ENCODE data around the gene ARHGEF3. TPM values are rescaled to one million over a fixed set of nuclear protein-coding genes. Genes with fewer than 3 reads are reported as not detected.

Gene ARHGEF3
- 10.0 TPM for polyA plus RNA-seq (2012; ENCODE audit: insufficient read depth, insufficient read length)

GRCh38 chr3:56801662-56802377 lies at the start of gene ARHGEF3:
TSS of gene ARHGEF3 (minus strand) at chr3:56801949. CDS start at chr3:56801798, 151 bp downstream.
- H3K4me3 ChIP-seq (ENCODE audit: low read length), result peak within 1 kb of the TSS; percentile 73
- peak; percentile 86 for DNase-seq (ENCODE audit: low read depth, low spot score)

- no peak overlapping the region for H3K4me3 ChIP-seq (ENCODE audit: low read length)
- no peak for DNase-seq (ENCODE audit: low read depth, low spot score)
Measured at GRCh38 chr3:56849698-56850097, 47.9 kb upstream of the ARHGEF3 start.

- no peak overlapping the region for H3K4me3 ChIP-seq (ENCODE audit: low read length)
- DNase-seq (ENCODE audit: low read depth, low spot score), result no peak
Measured at GRCh38 chr3:56845505-56845904, 43.8 kb upstream of the ARHGEF3 start.

GRCh38 chr3:56844536-56844935 lies 42.8 kb upstream of the ARHGEF3 start:
- no peak overlapping the region for H3K4me3 ChIP-seq (ENCODE audit: low read length)
- DNase-seq (ENCODE audit: low read depth, low spot score), result no peak

GRCh38 chr3:56839784-56840715 lies 38.3 kb upstream of the ARHGEF3 start:
- no peak for DNase-seq (ENCODE audit: low read depth, low spot score)
- H3K4me3 ChIP-seq (ENCODE audit: low read length), result no peak overlapping the region

DNA sequence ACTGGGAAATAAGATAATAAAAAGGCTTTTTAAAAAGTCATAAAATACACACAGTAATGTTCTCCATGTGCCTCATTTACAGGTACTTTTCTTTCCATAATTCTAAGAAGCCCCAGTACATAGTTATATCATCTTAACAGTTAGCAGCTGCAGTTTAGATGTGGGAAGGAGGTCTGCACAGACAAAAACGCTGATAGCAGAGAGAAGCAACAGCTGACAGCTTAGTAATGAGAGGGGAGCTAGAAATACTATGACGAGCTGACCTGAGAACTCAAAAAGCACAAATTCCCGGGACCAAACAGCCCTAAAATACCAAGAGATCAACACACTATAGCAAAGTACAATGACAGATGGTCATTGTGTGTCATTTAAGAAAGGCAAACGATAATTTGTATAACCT lies 36.7 kb upstream of the ARHGEF3 start:
- H3K4me3 ChIP-seq (ENCODE audit: low read length), result peak overlapping the region; percentile 10
- peak; percentile 83 for DNase-seq (ENCODE audit: low read depth, low spot score)

DNA sequence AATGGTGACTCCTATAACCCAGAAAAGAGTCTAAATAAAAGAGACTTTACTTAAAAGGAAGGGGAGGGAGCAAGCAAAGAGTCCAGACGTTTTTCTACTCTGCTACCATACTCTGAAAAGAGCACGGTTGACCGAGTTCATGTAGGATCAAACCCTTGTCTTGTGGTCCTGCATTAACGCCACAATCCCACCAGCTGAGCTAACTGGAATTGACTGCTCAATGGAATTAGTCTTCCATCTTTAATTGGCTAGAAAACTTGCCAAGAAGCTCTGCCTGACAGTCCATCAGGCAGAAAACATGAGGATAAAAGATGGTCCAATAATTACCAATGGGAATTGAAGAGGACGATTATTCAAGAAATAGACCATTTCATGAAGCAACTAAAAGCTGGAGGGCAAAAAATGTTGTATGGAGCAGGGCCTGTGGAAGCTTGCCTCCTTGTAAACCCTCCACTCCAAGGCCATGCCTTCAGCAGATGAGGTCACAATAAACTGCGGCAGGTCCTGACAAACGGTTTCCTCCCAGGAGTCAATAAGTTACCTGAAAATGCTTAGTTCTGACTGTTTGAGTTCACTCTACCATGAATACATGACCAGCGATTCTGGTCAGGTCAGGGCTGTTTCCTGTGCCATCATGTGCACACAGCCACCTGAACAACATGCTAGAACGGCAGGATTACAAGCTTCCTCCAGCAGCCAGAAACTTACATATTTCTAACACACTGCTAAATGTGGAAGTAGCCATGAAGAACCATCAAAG lies 35.6 kb upstream of the ARHGEF3 start:
- DNase-seq (ENCODE audit: low read depth, low spot score), result peak; percentile 29
- H3K4me3 ChIP-seq (ENCODE audit: low read length), result no peak overlapping the region

GRCh38 chr3:56836276-56837163 lies 34.8 kb upstream of the ARHGEF3 start:
- no peak overlapping the region for H3K4me3 ChIP-seq (ENCODE audit: low read length)
- no peak for DNase-seq (ENCODE audit: low read depth, low spot score)

DNA sequence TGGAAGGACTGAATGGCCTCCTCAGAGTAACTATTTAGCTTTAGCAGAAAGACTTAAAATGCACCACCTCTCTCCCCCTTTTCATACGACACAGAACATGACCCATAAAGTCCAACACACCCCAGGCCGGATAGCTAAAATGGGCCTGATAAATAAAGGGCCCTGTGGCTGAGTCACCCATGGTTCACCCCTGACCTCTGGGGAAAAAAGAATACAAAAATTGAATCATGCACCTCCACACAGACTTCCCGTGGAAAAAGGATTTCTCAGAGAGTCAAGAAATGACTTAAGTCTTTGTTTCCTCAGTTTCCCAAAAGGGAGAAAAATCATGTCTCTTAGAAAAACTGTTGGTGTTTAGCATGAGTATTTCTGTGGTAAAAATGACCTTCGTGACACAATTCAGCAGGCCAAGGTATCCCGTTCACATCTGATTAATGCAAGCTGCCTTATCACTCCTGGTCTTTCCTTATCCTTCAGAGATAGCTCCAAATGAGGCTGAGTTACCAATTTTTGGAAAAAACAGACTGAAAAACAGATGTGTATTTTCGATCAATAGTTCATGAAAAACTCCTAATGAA lies 34.0 kb upstream of the ARHGEF3 start:
- H3K4me3 ChIP-seq (ENCODE audit: low read length), result no peak overlapping the region
- DNase-seq (ENCODE audit: low read depth, low spot score), result no peak

GRCh38 chr3:56833536-56833935 lies 31.8 kb upstream of the ARHGEF3 start:
- no peak for DNase-seq (ENCODE audit: low read depth, low spot score)
- no peak overlapping the region for H3K4me3 ChIP-seq (ENCODE audit: low read length)

DNA sequence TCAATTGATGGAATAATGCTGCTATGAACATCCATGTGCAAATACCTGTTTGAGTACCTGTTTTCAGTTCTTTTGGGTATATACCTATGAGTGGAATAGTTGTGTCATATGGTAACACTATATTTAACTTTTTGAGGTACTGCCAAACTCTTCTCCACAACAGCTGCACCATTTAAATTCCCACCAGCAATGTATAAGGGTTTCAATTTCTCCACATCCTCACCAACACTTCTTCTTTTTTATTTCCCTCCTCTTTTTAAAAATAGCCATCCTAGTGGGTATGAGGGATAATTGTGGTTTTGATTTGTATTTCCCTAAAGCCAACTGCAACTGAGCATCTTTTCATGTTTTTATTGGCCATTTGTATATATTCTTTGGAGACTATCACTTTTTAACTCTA lies 31.3 kb upstream of the ARHGEF3 start:
- no peak overlapping the region for H3K4me3 ChIP-seq (ENCODE audit: low read length)
- no peak for DNase-seq (ENCODE audit: low read depth, low spot score)

- DNase-seq (ENCODE audit: low read depth, low spot score), result no peak
- H3K4me3 ChIP-seq (ENCODE audit: low read length), result no peak overlapping the region
Measured at GRCh38 chr3:56831572-56831971, 29.8 kb upstream of the ARHGEF3 start.

GRCh38 chr3:56830884-56831283 lies 29.1 kb upstream of the ARHGEF3 start:
- no peak overlapping the region for H3K4me3 ChIP-seq (ENCODE audit: low read length)
- no peak for DNase-seq (ENCODE audit: low read depth, low spot score)

- H3K4me3 ChIP-seq (ENCODE audit: low read length), result no peak overlapping the region
- no peak for DNase-seq (ENCODE audit: low read depth, low spot score)
Measured at GRCh38 chr3:56829533-56829932, 27.8 kb upstream of the ARHGEF3 start.

DNA sequence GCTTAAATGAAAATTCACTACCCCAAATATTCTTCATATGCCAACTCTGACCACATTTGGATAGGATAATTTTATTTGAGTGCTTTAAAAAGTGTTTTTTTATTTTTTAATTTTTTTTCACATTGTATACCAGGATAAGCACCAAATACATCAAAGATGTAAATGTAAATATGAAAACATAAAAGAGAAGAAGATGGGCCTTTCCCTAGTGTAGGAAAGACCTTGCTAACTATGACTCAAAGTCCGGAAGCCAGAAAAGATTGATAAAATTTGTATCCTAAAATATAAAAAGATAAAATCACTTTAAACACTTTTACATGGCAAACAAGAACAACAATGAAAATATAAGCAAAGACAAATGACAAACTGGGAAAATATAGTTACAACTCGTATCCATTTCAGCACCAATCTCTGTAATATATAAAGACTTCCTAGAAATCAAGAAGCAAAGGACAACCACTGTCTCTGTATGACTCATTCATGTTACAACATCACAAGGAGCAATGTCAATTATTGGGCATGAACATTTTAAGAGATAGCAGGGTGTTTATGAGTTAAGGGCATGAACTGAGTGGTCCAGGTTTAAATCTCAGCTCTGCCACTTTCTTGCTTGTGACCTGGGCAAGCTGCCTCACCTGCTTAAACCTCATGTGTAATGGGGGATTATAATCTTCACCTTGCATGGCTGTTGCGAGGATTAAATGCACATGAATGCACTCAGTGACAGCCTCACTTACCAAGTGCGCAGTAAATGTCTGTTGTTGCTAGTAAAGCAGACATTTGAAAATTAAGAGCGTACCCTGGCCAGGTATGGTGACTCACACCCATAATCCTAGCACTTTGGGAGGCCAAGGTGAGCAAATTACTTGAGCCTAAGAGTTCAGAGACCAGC lies 25.3 kb upstream of the ARHGEF3 start:
- no peak overlapping the region for H3K4me3 ChIP-seq (ENCODE audit: low read length)
- DNase-seq (ENCODE audit: low read depth, low spot score), result no peak

GRCh38 chr3:56825567-56826438 lies 24.1 kb upstream of the ARHGEF3 start:
- no peak for DNase-seq (ENCODE audit: low read depth, low spot score)
- no peak overlapping the region for H3K4me3 ChIP-seq (ENCODE audit: low read length)

Measured in Jurkat, Clone E6-1 (cell line).